Activated CD4-positive, alpha-beta T cell treated with anti-CD3 and anti-CD28 coated beads, Interleukin-10, Interleukin-2, amounts not matched to agents 100 ng/mL and 50 ng/mL, durations not matched to agents 16 hours and 8 hours (primary cell): Measurements from ENCODE around the gene POGLUT2.

Experiments used
- DNase-seq: peaks from one replicate; pipeline ENCODE4 v3.0.0-alpha.2; 2020

The POGLUT2 gene

GRCh38 chr13:102763741-102764140 lies 35.0 kb downstream of the POGLUT2 start:
- DNase-seq: no peak

GRCh38 chr13:102761071-102761470 lies 37.7 kb downstream of the POGLUT2 start:
- DNase-seq: no peak

- DNase-seq: no peak
These were observed 39.9 kb downstream of the POGLUT2 start for GRCh38 chr13:102758842-102759241.

GRCh38 chr13:102757006-102757405 lies 41.8 kb downstream of the POGLUT2 start:
- no peak for DNase-seq

GRCh38 chr13:102751886-102752285 lies 46.9 kb downstream of the POGLUT2 start:
- no peak for DNase-seq

GRCh38 chr13:102742506-102742905 lies 56.3 kb downstream of the POGLUT2 start:
- no peak for DNase-seq

GRCh38 chr13:102742101-102742500 lies 56.7 kb downstream of the POGLUT2 start:
- no peak for DNase-seq
